H1 (cell line): ENCODE measurements around the gene ADARB2. TPM values are rescaled to one million over a fixed set of nuclear protein-coding genes. Genes with fewer than 3 reads are reported as not detected.

ENCODE experiments used
- CTCF ChIA-PET: fragments of 300-600 bp; sonication (Branson Sonifier 250); formaldehyde crosslinking; loops from one replicate; lab custom pipeline; 2021; ENCODE audit not compliant: partially characterized antibody; lab: Charles Lee
- POLR2A ChIA-PET: fragments of 300-600 bp; sonication (Branson Sonifier 250); formaldehyde crosslinking; loops from one replicate; lab custom pipeline; 2021; ENCODE audit warnings: inconsistent platforms; ENCODE audit not compliant: partially characterized antibody; lab: Charles Lee
- DNase-seq, 2 experiments: peaks; one replicate each; pipeline versions ENCODE4 v3.0.0 to v3.0.0-alpha.2; 2010 to 2022; ENCODE audit warnings: low spot score in 2 of 2, low read depth in 1 of 2, mixed read lengths in 1 of 2
- FAIRE-seq: peaks from 2 replicates; lab custom pipeline; 2011; peaks lifted over from hg19 to GRCh38; lab: Jason Lieb, UNC
- H2AFZ ChIP-seq: 2 replicates; pipeline ENCODE4 v1.8.1; 2012; ENCODE audit warnings: low read length, inconsistent platforms
- H2AK5ac ChIP-seq: 2 replicates; pipeline ENCODE4 v1.6.1; 2013; ENCODE audit warnings: low read depth, low read length
- H2BK120ac ChIP-seq: replicated peaks from 2 replicates; pipeline ENCODE3; 2013; ENCODE audit warnings: low read depth, low read length, inconsistent platforms
- H2BK12ac ChIP-seq: 2 replicates; pipeline ENCODE4 v1.6.1; 2013; ENCODE audit warnings: low read depth, low read length
- H2BK15ac ChIP-seq: 2 replicates; pipeline ENCODE4 v1.6.1; 2013; ENCODE audit warnings: low read length
- H2BK20ac ChIP-seq: 2 replicates; pipeline ENCODE4 v1.6.1; 2013; ENCODE audit warnings: low read length
- H2BK5ac ChIP-seq: 2 replicates; pipeline ENCODE4 v1.6.1; 2013; ENCODE audit warnings: low read depth, low read length
- H3K14ac ChIP-seq: 2 replicates; pipeline ENCODE4 v1.6.1; 2013; ENCODE audit warnings: inconsistent platforms; ENCODE audit not compliant: insufficient read length
- H3K18ac ChIP-seq: 2 replicates; pipeline ENCODE4 v1.6.1; 2013; ENCODE audit warnings: low read length; ENCODE audit errors: extremely low read depth
- H3K23ac ChIP-seq: 2 replicates; pipeline ENCODE4 v1.6.1; 2013; ENCODE audit warnings: inconsistent platforms; ENCODE audit not compliant: insufficient read length
- H3K23me2 ChIP-seq: 2 replicates; pipeline ENCODE4 v1.6.1; 2013; ENCODE audit warnings: low read depth, low read length
- H3K27ac ChIP-seq: 2 replicates; pipeline ENCODE4 v1.6.1; 2011; ENCODE audit warnings: low read depth, low read length, inconsistent platforms
- H3K27me3 ChIP-seq, 4 experiments: replicated peaks in 1 of 4; 1 replicate in 1 of 4; 2 replicates in 3 of 4; pipeline versions ENCODE4 v1.6.1 to v1.8.1; 2011 to 2013; ENCODE audit warnings: low read length in 3 of 4, mild to moderate bottlenecking in 3 of 4, inconsistent platforms in 2 of 4, mixed read lengths in 2 of 4, moderate library complexity in 1 of 4; ENCODE audit not compliant: control insufficient read depth in 3 of 4, insufficient read depth in 3 of 4; ENCODE audit errors: extremely low read depth in 1 of 4
- H3K36me3 ChIP-seq, 4 experiments: 2 replicates each; pipeline versions ENCODE4 v1.6.1 to v1.8.1; 2011 to 2013; ENCODE audit warnings: mild to moderate bottlenecking in 4 of 4, low read length in 3 of 4, moderate library complexity in 2 of 4, control low read depth in 1 of 4, inconsistent platforms in 1 of 4; ENCODE audit not compliant: insufficient read depth in 4 of 4, control insufficient read depth in 2 of 4
- H3K4ac ChIP-seq: replicated peaks from 2 replicates; pipeline ENCODE3; 2013; ENCODE audit warnings: low read length, low read depth, mixed read lengths, inconsistent platforms; ENCODE audit not compliant: insufficient read length
- H3K4me1 ChIP-seq, 4 experiments: replicated peaks in 1 of 4; 1 replicate in 1 of 4; 2 replicates in 3 of 4; pipeline versions ENCODE4 v1.6.1 to v1.8.1; 2011 to 2013; ENCODE audit warnings: low read length in 3 of 4, inconsistent platforms in 2 of 4, mixed read lengths in 1 of 4; ENCODE audit not compliant: insufficient read depth in 4 of 4, control insufficient read depth in 3 of 4
- H3K4me2 ChIP-seq, 2 experiments: 2 replicates each; pipeline versions ENCODE4 v1.6.1 to v1.8.1; 2011 to 2013; ENCODE audit warnings: low read depth in 2 of 2, low read length in 2 of 2, control low read depth in 1 of 2, inconsistent platforms in 1 of 2, mild to moderate bottlenecking in 1 of 2; ENCODE audit not compliant: insufficient read depth in 1 of 2
- H3K4me3 ChIP-seq, 4 experiments: fragments of 200-600, 300-600 bp in 1 of 4; sonication (generic), shearing (Covaris generic), sonication (Bioruptor Twin) in 1 of 4; 2 replicates each; pipeline versions ENCODE4 v1.5.1 to v1.8.1; 2011 to 2016; ENCODE audit warnings: low read length in 4 of 4, low read depth in 3 of 4, control low read depth in 2 of 4, inconsistent platforms in 2 of 4, mild to moderate bottlenecking in 2 of 4, mixed read lengths in 1 of 4, moderate library complexity in 1 of 4; ENCODE audit not compliant: insufficient read depth in 2 of 4; ENCODE audit errors: extremely low read depth in 1 of 4
- H3K56ac ChIP-seq: replicated peaks from 2 replicates; pipeline ENCODE3; 2013; ENCODE audit warnings: low read depth, mild to moderate bottlenecking, mixed read lengths, low read length, inconsistent platforms; ENCODE audit not compliant: insufficient read length
- H3K79me1 ChIP-seq: 2 replicates; pipeline ENCODE4 v1.6.1; 2013; ENCODE audit warnings: low read depth, low read length, control low read depth
- H3K79me2 ChIP-seq, 2 experiments: 2 replicates each; pipeline versions ENCODE4 v1.6.1 to v1.8.1; 2012 to 2013; ENCODE audit warnings: low read length in 2 of 2, mild to moderate bottlenecking in 2 of 2, inconsistent platforms in 1 of 2; ENCODE audit not compliant: insufficient read depth in 2 of 2, control insufficient read depth in 1 of 2
- H3K9ac ChIP-seq, 4 experiments: replicated peaks in 1 of 4; 1 replicate in 1 of 4; 2 replicates in 3 of 4; pipeline versions ENCODE4 v1.6.1 to v1.8.1; 2011 to 2013; ENCODE audit warnings: low read depth in 3 of 4, low read length in 3 of 4, control low read depth in 2 of 4, mild to moderate bottlenecking in 2 of 4, moderate library complexity in 2 of 4, inconsistent platforms in 1 of 4; ENCODE audit errors: extremely low read depth in 1 of 4
- H3K9me3 ChIP-seq, 2 experiments: 2 replicates each; pipeline versions ENCODE4 v1.6.1 to v1.8.1; 2012 to 2013; ENCODE audit warnings: mild to moderate bottlenecking in 2 of 2, moderate library complexity in 2 of 2, control low read depth in 1 of 2, inconsistent platforms in 1 of 2, low read depth in 1 of 2, low read length in 1 of 2, mixed read lengths in 1 of 2; ENCODE audit not compliant: insufficient read depth in 2 of 2
- H4K20me1 ChIP-seq, 2 experiments: replicated peaks in 1 of 2; 2 replicates each; pipeline versions ENCODE3 to v1.8.1; 2011 to 2013; ENCODE audit warnings: inconsistent platforms in 2 of 2, low read length in 2 of 2, mild to moderate bottlenecking in 1 of 2; ENCODE audit not compliant: insufficient read depth in 2 of 2, control insufficient read depth in 1 of 2
- H4K5ac ChIP-seq: 2 replicates; pipeline ENCODE4 v1.6.1; 2013; ENCODE audit warnings: low read length, low read depth, mixed read lengths, inconsistent platforms; ENCODE audit not compliant: insufficient read length
- H4K8ac ChIP-seq: 2 replicates; pipeline ENCODE4 v1.8.0; 2013; ENCODE audit warnings: mild to moderate bottlenecking, moderate library complexity, low read length, inconsistent platforms; ENCODE audit not compliant: insufficient read depth; ENCODE audit errors: extremely low read depth
- H4K91ac ChIP-seq: replicated peaks from 2 replicates; pipeline ENCODE3; 2013; ENCODE audit warnings: low read length, mixed read lengths, inconsistent platforms; ENCODE audit not compliant: insufficient read length
- CHD2 ChIP-seq: IDR thresholded peaks from 2 replicates; pipeline ENCODE4 v1.6.1; 2012; ENCODE audit warnings: low read length, improper control_type of control experiment
- KDM5A ChIP-seq: fragments of 200-600 bp; IDR thresholded peaks from 2 replicates; pipeline ENCODE4 v1.7.1; 2012; ENCODE audit warnings: mild to moderate bottlenecking, low read length, inconsistent platforms, mixed read lengths
- WGBS, 2 experiments: shearing (Covaris generic) in 1 of 2; methylation state at CpG; one replicate each; pipeline versions ENCODE4 v1.1.6 to v1.1.7; 2013 to 2015; ENCODE audit warnings: low lambda C conversion rate in 2 of 2, mixed read lengths in 2 of 2, inconsistent platforms in 1 of 2, low coverage in 1 of 2, missing lambda C conversion rate in 1 of 2; ENCODE audit not compliant: insufficient replicate concordance in 2 of 2, insufficient coverage in 1 of 2, insufficient read length in 1 of 2; ENCODE audit errors: extremely low coverage in 1 of 2, missing lambda C conversion rate in 1 of 2; 5-methylcytosine and 5-hydroxymethylcytosine counted together
- polyA plus RNA-seq, 7 experiments: library from polyadenylated mRNA; depleted of rRNA in 3 of 7; stranded (reverse) in 5 of 7; unstranded in 2 of 7; fragments of >200 nt in 5 of 7; fragments of 200-250 nt in 2 of 7; gene quantifications; 1 replicate in 5 of 7; 2 replicates in 1 of 7; 4 replicates in 1 of 7; pipeline versions ENCODE4 v1.2.1 to v1.2.3, GENCODE V29; 2011 to 2013; ENCODE audit warnings: missing spikeins in 2 of 7, mixed read lengths in 2 of 7
- total RNA-seq: library from RNA; stranded (reverse); fragmentation: NEBNext Ultra II Directional; extraction: Animal tissue kit (Norgen Biotek cat#: 25700); gene quantifications from 2 replicates; pipeline ENCODE4 v1.2.1, GENCODE V29; 2021

ADARB2 gene
- total and polyA plus RNA-seq, 2 of the 8 experiments (the other 6 are each of a cell fraction or from before 2014, with no cell fraction given), result 2.2 to 2.8 TPM

DNA sequence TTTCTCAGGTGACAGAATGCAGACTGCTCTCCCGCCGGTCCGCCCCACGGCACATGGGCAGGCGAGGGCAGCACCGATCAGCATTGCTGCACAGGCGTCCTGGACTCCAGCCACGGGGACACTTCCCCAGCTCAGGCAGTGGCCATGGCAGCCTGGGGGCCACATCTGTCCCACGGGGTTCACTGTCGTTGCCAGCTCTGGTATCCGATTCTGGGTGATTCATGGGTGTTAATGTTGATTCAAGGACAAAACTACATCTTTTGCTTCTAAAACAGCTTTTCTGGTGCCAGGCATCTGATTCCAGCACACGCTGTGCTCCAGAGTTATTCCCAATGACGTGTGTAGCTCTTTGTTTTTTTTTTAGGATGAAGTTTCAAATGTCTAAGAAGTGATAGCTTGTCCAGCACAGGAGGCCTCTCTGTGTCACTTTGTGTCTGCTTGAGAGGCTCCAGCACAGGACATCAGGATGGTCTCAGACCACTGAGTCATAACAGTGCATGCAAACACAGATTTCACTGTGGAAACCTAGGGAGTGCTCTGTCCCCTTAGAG lies 463.1 kb downstream of the ADARB2 start:
- no peaks in the 10 kb centered on the region for H3K23me2 ChIP-seq
- H3K9me3 ChIP-seq, result no peaks in the 10 kb centered on the region
- no peak for FAIRE-seq
- no peak overlapping the region for H3K4me2 ChIP-seq
- 0 out of 2 replicates have a peak overlapping the region, but pooled peaks have one; percentile 39 for H2BK12ac ChIP-seq
- H3K4me3 ChIP-seq, result no peak overlapping the region
- no peak overlapping the region for H2BK15ac ChIP-seq
- 97% methylated on average over 10 of the region's 13 CpGs; no CpG with 5 or more reads in 1 of the 2 experiments for WGBS, 2 experiments
- H3K27me3 ChIP-seq, result no peaks in the 10 kb centered on the region
- no peak overlapping the region for H2AFZ ChIP-seq
- H3K4ac ChIP-seq, result no peak overlapping the region
- H2BK5ac ChIP-seq, result no peak overlapping the region
- no peaks in the 10 kb centered on the region for H3K4me1 ChIP-seq
- no peaks in the 10 kb centered on the region for H3K79me2 ChIP-seq
- H4K91ac ChIP-seq, result no peak overlapping the region
- no peak overlapping the region for H3K27ac ChIP-seq
- ChIA-PET CTCF (interaction anchor here (0.6 to 1.6 kb wide), 7 partner anchors 8 to 182 kb away, joined by 3 to 6 read pairs (median 3); no protein-coding TSS in a partner anchor), POLR2A (interaction anchor here (1.3 to 1.5 kb wide), 2 partner anchors 11 to 36 kb away, joined by 3 to 5 read pairs; no protein-coding TSS in a partner anchor)
- H2AK5ac ChIP-seq, result no peak overlapping the region
- DNase-seq, result no peak
- TF ChIP-seq KDM5A (no peak), CHD2 (no peak)
- H3K18ac ChIP-seq, result no peak overlapping the region
- H4K8ac ChIP-seq, result no peak overlapping the region; the same call in 1 of the 2 replicates
- no peak overlapping the region for H3K56ac ChIP-seq
- no peak overlapping the region for H2BK20ac ChIP-seq
- no peak overlapping the region for H3K23ac ChIP-seq
- no peak overlapping the region for H2BK120ac ChIP-seq
- no peaks in the 10 kb centered on the region for H3K36me3 ChIP-seq
- no peaks in the 10 kb centered on the region for H4K20me1 ChIP-seq
- H3K14ac ChIP-seq, result no peak overlapping the region
- H3K9ac ChIP-seq, result no peak overlapping the region
- H3K79me1 ChIP-seq, result no peaks in the 10 kb centered on the region
- H4K5ac ChIP-seq, result no peak overlapping the region
